GM19468 (cell line): Measurements from ENCODE around the gene CTCF.
A peak's percentile ranks its signal among the peaks of the same experiment; 100 is the strongest.
"Not testable (repeated sequence)": the region's sequence is repeated elsewhere in the genome, so short reads cannot be mapped to it uniquely, and the experiment has no call there.

Experiments
- ATAC-seq: cut with Tn5 transposase; IDR thresholded peaks from one replicate; pipeline ENCODE4 v1.9.1; 2021; ENCODE audit warnings: mild to moderate bottlenecking, moderate library complexity, moderate number of reproducible peaks; ENCODE audit not compliant: unreplicated experiment; ENCODE audit errors: extremely low read depth

Gene CTCF

DNA sequence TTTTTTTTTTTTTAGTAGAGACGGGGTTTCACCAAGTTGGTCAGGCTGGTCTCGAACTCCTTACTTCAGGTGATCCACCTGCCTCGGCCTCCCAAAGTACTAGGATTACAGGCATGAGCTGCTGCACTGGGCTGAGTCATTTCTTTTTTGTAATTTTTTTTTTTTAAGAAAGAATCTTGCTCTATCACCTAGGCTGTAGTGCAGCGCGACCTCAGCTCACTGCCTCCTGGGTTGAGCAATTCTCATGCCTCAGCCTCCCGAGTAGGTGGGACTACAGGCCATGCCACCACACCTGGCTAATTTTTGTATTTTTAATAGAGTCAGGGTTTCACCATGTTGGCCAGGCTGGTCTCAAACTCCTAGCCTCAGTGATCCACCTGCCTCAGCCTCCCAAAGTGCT is 28.3 kb upstream of the CTCF start:
- ATAC-seq, result not testable (repeated sequence)

DNA sequence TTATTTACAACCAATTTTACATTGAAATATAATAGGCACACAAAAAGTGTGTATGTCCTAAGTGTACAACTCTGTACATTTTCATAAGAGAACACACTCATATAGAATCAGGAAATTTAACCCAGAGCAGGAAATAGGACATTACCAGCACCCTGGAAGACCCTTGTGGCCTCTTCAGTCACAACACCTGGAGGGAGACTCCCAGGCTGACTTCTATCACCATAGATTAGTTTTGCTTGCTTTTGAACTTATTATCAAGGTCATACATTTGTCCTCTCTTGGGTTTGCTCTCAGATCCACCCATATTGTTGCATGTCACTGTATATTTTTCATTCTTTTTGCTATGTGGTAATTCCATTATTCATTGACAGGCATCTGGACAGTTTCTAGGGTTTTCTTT is 27.9 kb upstream of the CTCF start:
- no peak for ATAC-seq

DNA sequence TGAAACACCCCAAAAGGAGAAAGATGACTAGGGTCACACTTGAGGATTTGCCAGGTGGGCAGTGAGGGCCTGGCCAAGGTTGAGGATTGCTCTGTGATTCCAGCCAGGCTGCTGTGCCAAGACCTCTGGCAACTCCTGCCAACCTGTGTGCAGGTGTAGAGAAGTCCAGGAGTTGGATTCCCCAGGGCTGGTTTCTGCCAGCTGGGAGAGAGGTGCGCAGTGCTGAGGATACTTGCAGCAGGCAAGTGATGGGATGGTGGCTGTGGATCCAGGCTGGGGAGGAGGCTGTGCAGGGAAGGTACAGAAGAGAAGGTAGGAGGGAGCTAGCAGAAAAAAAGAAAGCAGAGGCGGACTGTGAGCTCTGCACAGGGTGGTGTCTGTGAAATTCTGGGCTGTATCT is 27.1 kb upstream of the CTCF start:
- ATAC-seq, result no peak

DNA sequence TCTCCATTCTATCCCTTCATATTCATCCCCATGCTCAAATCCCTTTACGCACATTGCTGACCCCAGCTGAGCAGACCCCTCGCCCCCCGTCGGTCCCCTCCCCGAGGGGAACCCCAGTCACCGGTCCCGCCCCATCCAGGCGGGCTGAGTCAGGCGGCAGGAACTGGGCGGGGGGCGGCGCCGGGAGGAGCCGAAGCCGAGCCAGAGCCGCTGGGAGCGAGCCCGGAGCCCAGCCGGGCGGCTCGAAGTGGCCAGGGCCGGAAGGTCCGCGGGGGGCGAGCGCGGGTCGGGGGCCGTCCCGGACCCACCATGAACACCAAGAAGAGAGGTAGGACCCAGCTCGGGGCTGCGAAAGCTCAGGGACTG is 25.1 kb upstream of the CTCF start:
- ATAC-seq, result no peak

DNA sequence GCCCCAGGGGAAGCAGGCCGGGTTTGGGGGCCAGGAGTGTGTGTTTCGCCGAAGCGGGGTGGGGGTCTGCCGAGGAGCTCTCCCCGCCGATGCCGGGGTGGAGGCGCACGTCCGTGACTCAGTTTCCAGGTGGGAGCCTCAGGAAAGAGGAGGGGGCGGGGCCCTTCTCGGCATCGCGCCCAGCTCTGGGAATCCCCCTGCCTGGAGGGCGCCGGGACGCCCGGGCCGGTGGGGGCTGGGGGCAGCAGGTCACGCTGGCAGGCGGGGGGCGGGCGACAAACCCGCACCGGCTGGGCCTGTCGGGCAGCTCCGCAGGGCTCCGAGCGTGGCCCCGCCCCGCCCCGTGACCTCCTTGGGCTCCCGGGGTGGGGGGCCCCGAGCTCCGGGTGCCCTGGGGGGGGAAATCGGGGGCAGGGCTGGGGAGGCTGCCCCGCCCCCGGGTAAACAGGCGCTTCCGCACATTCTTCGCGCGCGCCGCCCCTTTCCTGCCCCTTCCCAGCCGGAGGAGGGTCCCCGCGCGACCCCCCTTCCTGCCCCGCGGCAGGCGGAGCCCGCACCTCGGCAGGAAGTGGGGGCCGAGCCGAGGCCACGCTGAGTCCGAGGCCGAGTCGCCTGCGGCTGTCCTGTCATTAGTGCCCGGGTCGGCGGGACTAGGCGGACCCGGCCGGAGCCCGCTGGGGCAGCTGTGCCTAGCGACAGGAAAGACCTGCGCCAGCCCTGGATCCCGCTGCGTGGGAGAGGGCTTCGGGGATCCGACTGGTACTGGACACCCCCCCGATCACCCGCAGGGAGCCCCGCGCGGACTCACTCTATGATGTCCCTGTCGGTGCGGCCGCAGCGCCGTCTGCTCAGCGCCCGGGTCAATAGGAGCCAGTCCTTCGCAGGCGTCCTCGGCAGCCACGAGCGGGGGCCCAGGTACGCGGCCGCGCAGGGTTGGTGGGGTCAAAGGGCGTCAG is 24.4 kb upstream of the CTCF start:
- ATAC-seq, result peak; percentile 35

DNA sequence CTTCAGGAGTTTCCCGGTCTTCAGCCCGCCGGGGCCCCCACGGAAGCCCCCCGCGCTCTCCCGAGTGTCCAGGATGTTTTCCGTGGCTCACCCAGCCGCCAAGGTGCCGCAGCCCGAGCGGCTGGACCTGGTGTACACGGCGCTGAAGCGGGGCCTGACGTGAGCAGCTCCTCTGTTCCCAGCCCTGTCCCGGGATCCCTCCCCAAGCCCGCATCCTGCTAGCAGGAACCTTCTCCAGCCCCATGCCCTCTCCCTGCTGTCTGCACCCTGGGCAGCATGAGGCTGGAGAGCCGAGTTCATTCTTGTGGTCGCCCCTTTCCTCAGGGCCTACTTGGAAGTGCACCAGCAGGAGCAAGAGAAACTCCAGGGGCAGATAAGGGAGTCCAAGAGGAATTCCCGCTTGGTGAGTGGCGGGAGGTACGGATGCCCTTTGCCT is 23.6 kb upstream of the CTCF start:
- no peak for ATAC-seq

DNA sequence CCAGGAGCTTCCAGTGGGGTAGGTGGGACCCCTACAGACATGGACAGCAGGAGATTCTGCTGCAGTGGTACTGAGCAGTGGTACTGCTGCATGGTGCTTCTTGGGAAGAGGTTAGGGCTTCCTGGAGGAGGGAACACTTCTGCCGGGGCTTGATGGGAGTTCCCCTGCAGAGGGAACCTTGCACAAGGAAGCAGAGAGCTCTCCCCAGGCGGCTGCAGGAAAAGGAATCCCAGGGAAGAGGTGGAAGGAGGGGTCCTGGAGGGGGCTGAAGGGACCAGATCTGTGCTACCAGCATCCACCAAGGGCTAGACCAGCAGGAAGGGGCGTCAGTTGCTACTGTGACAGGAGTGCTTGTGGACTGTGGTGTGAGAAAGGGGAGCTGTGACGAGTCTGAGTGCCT is 23.1 kb upstream of the CTCF start:
- no peak for ATAC-seq

DNA sequence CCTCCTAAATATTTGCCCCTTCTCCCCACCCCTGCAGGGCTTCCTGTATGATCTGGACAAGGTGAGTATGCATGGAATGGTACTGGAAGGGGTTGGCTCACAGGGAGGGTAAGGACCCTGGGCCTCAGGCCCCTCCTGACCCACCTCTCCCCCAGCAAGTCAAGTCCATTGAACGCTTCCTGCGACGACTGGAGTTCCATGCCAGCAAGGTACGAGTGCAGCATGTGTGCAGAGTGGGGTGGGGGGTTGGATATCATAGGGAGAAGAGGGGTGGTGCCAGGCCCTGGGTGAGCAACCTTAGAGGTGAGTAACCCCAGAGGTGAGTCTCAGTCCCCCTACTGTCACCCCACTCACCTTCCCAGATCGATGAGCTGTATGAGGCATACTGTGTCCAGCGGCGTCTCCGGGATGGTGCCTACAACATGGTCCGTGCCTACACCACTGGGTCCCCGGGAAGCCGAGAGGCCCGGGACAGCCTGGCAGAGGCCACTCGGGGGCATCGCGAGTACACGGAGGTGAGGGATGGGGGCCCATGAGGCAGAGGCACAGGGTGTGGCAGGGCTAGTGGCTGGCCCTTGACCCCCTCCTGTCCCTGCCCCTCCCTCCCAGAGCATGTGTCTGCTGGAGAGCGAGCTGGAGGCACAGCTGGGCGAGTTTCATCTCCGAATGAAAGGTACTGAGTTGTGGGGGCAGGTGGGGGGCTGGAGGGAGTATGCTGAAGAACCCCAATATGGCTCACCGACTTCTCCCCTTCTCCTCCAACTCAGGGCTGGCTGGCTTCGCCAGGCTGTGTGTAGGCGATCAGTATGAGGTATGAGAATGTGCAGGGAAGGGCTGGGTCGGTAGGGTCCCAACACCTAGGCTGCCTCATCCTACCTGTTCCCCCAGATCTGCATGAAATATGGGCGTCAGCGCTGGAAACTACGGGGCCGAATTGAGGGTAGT is 22.4 kb upstream of the CTCF start:
- no peak for ATAC-seq

DNA sequence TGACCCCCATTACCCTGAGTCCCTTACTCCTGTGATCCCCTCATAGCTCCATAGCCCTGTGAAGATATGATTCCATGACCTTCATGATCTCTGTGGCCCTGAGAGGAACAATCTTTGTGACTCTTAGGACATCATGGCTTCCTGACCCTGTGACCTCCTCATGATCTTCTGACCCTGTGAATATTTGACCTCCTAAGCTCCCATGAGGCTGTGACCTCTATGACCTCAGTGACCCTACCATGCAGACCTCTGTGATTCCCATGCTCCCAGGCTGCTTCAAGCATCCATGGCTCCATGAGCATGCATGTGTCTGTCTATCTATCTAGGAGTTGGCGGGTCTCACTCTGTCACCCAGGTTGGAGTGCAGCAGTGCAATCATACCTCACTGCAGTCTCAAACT is 21.6 kb upstream of the CTCF start:
- no peak for ATAC-seq

DNA sequence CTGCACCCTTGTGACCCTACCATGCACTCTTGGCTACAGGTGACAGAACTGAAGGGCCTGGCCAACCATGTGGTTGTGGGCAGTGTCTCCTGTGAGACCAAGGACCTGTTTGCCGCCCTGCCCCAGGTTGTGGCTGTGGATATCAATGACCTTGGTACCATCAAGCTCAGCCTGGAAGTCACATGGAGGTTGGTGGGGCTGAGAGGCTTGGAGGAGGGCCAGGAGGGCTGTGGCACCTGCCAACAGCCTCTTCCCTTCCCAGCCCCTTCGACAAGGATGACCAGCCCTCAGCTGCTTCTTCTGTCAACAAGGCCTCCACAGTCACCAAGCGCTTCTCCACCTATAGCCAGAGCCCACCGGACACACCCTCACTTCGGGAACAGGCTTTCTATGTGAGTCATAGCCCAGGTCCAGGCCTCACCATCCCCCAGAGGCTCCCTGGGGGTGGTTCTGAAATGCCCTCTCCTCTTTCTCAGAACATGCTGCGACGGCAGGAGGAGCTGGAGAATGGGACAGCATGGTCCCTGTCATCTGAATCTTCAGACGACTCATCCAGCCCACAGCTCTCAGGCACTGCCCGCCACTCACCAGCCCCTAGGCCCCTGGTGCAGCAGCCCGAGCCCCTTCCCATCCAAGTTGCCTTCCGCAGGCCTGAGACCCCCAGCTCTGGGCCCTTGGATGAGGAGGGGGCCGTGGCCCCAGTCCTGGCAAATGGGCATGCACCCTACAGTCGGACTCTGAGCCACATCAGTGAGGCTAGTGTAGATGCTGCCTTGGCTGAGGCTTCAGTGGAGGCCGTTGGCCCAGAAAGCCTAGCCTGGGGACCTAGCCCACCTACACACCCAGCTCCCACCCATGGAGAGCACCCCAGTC is 20.7 kb upstream of the CTCF start:
- ATAC-seq, result no peak

DNA sequence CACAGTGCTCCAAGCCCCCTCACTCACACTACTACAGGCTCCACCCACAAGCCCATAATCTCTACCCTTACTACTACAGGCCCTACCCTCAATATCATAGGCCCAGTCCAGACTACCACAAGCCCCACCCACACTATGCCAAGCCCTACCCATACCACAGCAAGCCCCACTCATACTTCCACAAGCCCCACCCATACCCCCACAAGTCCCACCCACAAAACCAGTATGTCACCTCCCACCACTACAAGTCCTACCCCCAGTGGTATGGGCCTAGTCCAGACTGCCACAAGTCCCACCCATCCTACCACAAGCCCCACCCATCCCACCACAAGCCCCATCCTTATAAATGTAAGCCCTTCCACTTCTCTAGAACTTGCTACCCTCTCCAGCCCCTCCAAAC is 19.9 kb upstream of the CTCF start:
- no peak for ATAC-seq

DNA sequence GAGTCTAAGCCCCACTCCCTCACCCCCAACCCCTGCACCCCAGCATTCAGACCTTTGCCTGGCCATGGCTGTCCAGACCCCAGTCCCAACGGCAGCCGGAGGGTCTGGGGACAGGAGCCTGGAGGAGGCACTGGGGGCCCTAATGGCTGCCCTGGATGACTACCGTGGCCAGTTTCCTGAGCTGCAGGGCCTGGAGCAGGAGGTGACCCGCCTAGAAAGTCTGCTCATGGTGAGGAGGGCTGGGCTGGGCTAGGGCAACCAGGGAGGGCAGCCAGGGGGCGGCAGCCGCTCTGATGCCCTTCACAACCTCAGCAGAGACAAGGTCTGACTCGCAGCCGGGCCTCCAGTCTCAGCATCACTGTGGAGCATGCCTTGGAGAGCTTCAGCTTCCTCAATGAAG is 19.3 kb upstream of the CTCF start:
- ATAC-seq, result no peak

DNA sequence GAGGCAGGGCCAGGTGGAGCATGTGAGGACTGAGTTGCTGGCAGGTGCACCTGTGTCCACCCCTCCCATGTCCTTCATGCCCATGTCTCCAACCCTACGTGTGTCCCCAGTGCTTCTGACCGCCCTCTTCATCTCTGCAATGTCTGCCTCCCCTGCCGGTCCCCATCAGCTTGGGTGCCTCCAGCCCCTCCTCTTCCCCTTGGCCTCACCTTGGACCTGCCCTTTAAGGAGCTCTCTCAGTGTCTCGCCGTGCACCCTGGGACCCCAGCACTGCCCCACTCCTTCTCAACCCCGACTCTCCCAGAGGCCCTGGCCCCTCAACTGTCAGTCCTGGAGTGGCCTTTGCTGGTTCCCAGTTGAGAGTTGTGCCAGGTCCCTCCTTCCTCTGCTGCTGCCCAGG is 18.7 kb upstream of the CTCF start:
- ATAC-seq, result no peak

DNA sequence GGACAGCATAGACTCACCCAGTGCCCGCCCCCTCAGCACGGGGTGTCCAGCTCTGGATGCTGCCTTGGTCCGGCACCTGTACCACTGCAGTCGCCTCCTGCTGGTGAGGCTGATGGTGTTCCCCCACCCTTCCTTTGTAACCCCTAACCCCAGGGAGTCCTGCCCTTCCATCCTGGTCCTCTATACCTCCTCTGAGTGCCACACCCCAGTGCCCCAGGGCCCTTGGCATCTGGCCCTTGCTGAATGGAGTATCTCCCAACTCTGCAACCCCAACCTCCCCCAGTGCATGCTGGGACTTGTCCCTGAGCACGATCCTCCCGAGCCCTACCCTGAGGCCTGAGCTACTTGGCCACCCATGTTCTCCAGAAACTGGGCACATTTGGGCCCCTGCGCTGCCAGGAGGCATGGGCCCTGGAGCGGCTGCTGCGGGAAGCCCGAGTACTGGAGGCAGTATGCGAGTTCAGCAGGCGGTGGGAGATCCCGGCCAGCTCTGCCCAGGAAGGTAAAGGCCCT is 17.9 kb upstream of the CTCF start:
- no peak for ATAC-seq

DNA sequence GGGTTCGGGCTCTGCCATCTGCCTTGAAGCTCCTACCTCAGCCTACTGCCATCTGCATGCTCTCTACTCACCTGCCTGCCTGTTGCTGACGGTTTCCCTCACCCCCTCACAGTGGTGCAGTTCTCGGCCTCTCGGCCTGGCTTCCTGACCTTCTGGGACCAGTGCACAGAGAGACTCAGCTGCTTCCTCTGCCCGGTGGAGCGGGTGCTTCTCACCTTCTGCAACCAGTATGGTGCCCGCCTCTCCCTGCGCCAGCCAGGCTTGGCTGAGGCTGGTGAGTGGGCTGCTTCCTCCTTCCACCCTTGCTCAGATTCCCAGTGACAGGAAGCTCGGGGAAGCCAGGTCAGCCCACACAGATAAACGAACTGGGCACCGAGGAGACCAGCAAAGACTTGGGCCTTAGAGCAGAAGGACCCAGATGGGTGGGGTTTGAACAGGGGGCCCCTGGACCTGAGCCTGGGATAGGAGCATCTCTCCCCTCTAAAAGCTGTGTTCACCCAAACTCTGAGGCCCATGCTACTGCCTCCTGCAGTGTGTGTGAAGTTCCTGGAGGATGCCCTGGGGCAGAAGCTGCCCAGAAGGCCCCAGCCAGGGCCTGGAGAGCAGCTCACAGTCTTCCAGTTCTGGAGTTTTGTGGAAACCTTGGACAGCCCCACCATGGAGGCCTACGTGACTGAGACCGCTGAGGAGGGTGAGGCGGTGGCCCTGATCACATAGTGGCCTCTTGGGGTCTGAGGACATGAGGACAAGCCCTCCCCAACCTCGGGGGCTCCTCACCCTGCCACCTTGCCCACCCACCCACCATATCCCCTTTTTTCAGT is 17.3 kb upstream of the CTCF start:
- ATAC-seq, result no peak

DNA sequence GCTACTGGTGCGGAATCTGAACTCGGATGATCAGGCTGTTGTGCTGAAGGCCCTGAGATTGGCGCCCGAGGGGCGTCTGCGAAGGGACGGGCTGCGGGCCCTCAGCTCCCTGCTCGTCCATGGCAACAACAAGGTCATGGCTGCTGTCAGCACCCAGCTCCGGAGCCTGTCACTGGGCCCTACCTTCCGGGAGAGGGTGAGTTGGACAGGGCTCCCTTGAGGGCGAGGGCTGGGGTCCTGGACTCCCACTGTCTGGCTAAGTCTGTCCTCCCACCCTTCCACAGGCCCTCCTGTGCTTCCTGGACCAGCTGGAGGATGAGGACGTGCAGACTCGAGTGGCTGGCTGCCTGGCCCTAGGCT is 16.7 kb upstream of the CTCF start:
- no peak for ATAC-seq

DNA sequence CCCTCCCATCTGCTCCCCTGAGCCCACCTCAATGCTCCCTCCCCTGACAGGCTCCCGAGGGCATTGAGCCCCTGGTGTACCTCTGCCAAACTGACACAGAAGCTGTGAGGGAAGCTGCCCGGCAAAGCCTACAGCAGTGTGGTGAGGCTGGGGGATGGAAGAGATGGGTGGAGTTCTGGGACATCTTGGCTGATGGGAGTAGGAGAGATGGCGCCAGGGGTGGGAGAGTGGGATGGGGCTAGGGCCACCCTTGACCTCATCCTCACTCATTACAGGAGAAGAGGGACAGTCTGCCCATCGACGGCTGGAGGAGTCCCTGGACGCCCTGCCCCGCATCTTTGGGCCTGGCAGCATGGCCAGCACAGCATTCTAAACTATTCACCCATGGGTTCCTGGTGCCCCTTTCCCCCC is 16.2 kb upstream of the CTCF start:
- ATAC-seq, result no peak

DNA sequence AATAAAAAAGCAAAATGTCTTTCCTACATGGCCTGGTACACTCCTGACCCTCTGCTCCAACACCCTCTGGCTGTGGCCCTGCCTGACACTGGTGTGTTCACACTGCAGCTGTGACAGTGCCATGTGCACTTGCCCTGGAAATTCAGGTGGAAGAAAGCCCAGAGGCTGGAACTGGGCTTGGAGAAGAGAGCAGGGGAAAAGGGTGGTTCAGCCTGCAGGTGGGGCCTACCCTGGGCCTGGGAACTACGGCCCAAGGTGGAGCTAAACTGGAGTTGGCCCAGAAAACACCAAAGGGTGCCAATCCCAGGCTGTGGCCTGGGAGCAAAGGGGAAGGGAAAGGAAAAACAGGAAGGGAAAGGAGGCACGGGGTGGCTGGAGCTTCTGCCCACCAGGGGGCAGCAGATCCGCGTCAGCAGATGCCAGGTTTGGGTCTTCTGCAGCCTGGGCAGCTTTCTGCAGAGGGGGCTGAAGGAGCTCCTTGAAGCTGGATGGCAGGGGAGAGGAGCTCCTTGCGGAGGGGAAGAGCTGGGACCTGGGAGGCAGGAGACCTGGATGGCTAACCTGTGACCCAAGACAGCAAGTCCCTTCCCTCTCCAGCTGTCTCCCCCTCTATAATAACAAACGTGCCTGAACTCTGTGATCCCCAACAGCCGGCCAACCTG is 15.4 kb upstream of the CTCF start:
- ATAC-seq, result no peak
